Right renal pelvis (tissue), 4 donors: Measurements from ENCODE around the gene PLTP. TPM values are rescaled to one million over a fixed set of nuclear protein-coding genes. Genes with fewer than 3 reads are reported as not detected.
A peak's percentile ranks its signal among the peaks of the same experiment; 100 is the strongest.
"Not testable (repeated sequence)": the region's sequence is repeated elsewhere in the genome, so short reads cannot be mapped to it uniquely, and the experiment has no call there.

Experiments
- DNase-seq, 4 donors: peaks; one replicate each; pipeline ENCODE4 v3.0.0-alpha.2; 2013; ENCODE audit warnings: low read depth in 4 of 4, low spot score in 3 of 4, missing footprints in 1 of 4
- polyA plus RNA-seq, 4 donors: library from polyadenylated mRNA; unstranded; fragments of 120-200 nt; gene quantifications; one replicate each; pipeline ENCODE4 v1.2.1, GENCODE V29; 2013; ENCODE audit not compliant: insufficient read length in 4 of 4

PLTP gene
- polyA plus RNA-seq, 4 donors = 143 to 178 (median 150) TPM

GRCh38 chr20:45901332-45901731, 10.6 kb downstream of the PLTP start:
- not testable (repeated sequence) for DNase-seq

- DNase-seq = no peak
These were observed 12.7 kb downstream of the PLTP start for GRCh38 chr20:45899046-45899835.

GRCh38 chr20:45898285-45898684, 13.7 kb downstream of the PLTP start:
- no peak for DNase-seq

GRCh38 chr20:45897692-45898091, 14.3 kb downstream of the PLTP start:
- DNase-seq = no peak

GRCh38 chr20:45897289-45897688, 14.7 kb downstream of the PLTP start:
- no peak for DNase-seq

- no peak for DNase-seq
These were observed 15.3 kb downstream of the PLTP start for GRCh38 chr20:45896641-45897161.

GRCh38 chr20:45894797-45895196, 17.2 kb downstream of the PLTP start:
- DNase-seq = no peak

- DNase-seq = no peak
These were observed 18.1 kb downstream of the PLTP start for GRCh38 chr20:45893831-45894230.

- no peak for DNase-seq
These were observed 19.0 kb downstream of the PLTP start for GRCh38 chr20:45892828-45893500.

- DNase-seq = no peak
These were observed 19.7 kb downstream of the PLTP start for GRCh38 chr20:45892049-45892825.

GRCh38 chr20:45890985-45891983, 20.7 kb downstream of the PLTP start, which contains the start of the genes CTSA and NEURL2:
Gene CTSA, plus strand, starts transcription at chr20:45891335. Its CDS starts 234 bp downstream, at chr20:45891569.
Gene NEURL2, minus strand, starts transcription at chr20:45891208. Its CDS starts 217 bp downstream, at chr20:45890991.
- DNase-seq = peak; percentile 84 to 90 (median 86)

GRCh38 chr20:45890077-45890984, 21.6 kb downstream of the PLTP start:
- DNase-seq = peak; percentile 66 to 79 (median 72)

- no peak for DNase-seq
These were observed 23.3 kb downstream of the PLTP start for GRCh38 chr20:45888681-45889080.

GRCh38 chr20:45887346-45887715, 24.6 kb downstream of the PLTP start, which contains the start of gene SPATA25:
Gene SPATA25, minus strand, starts transcription at chr20:45887622. Its CDS starts 32 bp downstream, at chr20:45887590.
- DNase-seq = no peak

GRCh38 chr20:45886590-45887345, 25.2 kb downstream of the PLTP start:
- no peak for DNase-seq

- no peak for DNase-seq
These were observed 28.9 kb downstream of the PLTP start for GRCh38 chr20:45883100-45883469.

- no peak for DNase-seq
These were observed 29.4 kb downstream of the PLTP start for GRCh38 chr20:45882469-45883099.
